Peyer's patch (tissue), 4 donors: ENCODE results near the gene MCTP2. TPM values are rescaled to one million over a fixed set of nuclear protein-coding genes. Genes with fewer than 3 reads are reported as not detected.

Experiments used
- DNase-seq, 3 donors: peaks; one replicate each; pipeline ENCODE4 v3.0.0-alpha.2; 2017 to 2019
- H3K27ac ChIP-seq, 4 donors: fragments of 200-600 bp; sonication (generic); one replicate each; pipeline ENCODE4 v1.5.1; 2016 to 2019
- H3K27me3 ChIP-seq, 2 donors: fragments of 200-600 bp; sonication (generic); one replicate each; pipeline ENCODE4 v1.5.1; 2019
- H3K36me3 ChIP-seq, 3 donors: fragments of 200-600 bp; sonication (generic); one replicate each; pipeline ENCODE4 v1.5.1; 2016 to 2019
- H3K4me1 ChIP-seq, 4 donors: fragments of 200-600 bp; sonication (generic); one replicate each; pipeline ENCODE4 v1.5.1; 2016 to 2019
- H3K4me3 ChIP-seq, 4 donors: fragments of 200-600 bp; sonication (generic); 1 replicate in 3 of 4; 2 replicates in 1 of 4; pipeline ENCODE4 v1.5.1; 2016 to 2019; ENCODE audit warnings: mild to moderate bottlenecking in 1 of 4
- H3K9me3 ChIP-seq, 4 donors: fragments of 200-600 bp; sonication (generic); one replicate each; pipeline ENCODE4 v1.5.1; 2016 to 2019; ENCODE audit warnings: mild to moderate bottlenecking in 1 of 4
- CTCF ChIP-seq, 6 experiments: fragments of 450-650 bp in 4 of 6; fragments of 200-600 bp in 2 of 6; sonication (generic) in 1 of 6; IDR thresholded peaks; one replicate each; pipeline ENCODE4 v1.5.1; 2017 to 2019; ENCODE audit warnings: antibody characterized with exemption in 6 of 6, mild to moderate bottlenecking in 3 of 6, moderate library complexity in 1 of 6
- POLR2A ChIP-seq, 2 donors: fragments of 450-650 bp; IDR thresholded peaks; one replicate each; pipeline ENCODE4 v1.5.1; 2017; ENCODE audit warnings: antibody characterized with exemption in 2 of 2, mild to moderate bottlenecking in 2 of 2, moderate library complexity in 2 of 2
- total RNA-seq, 4 donors: library from RNA; depleted of rRNA; stranded (reverse); fragments of >200 nt; gene quantifications; one replicate each; pipeline ENCODE4 v1.1.0, GENCODE V29; 2016

MCTP2 gene
- 100 to 1,000 TPM in 1 of 4 donors, 10 to 100 TPM in 3; 40.8 to 241 (median 74.0) TPM for total RNA-seq

GRCh38 chr15:94230883-94231722, at the start of gene MCTP2:
Gene MCTP2, plus strand, starts transcription at chr15:94231561. Its CDS starts 66,705 bp downstream, at chr15:94298266.
- peak; percentile 91 to 96 (median 93) for DNase-seq
- H3K27ac ChIP-seq: peak within 1 kb of the TSS; percentile 71 to 95 (median 86)
- peaks cover 0 to 22% (median 7%) of the 10 kb centered on the region in 4 donors for H3K4me1 ChIP-seq
- no peaks in the 10 kb centered on the region for H3K9me3 ChIP-seq
- H3K27me3 ChIP-seq: no peaks in the 10 kb centered on the region
- no peaks in the 10 kb centered on the region for H3K36me3 ChIP-seq
- TF ChIP-seq POLR2A (IDR thresholded peaks at IDR 0.05) (peak; percentile 54 to 73), CTCF (IDR thresholded peaks at IDR 0.05) (peak in 1 of 6 experiments; percentile 9)
- H3K4me3 ChIP-seq: peak within 1 kb of the TSS; percentile 67 to 88 (median 82)

GRCh38 chr15:94182883-94183282, 48.5 kb upstream of the MCTP2 start:
- no peaks in the 10 kb centered on the region for H3K4me1 ChIP-seq
- no peaks in the 10 kb centered on the region for H3K36me3 ChIP-seq
- no peak for TF ChIP-seq CTCF (IDR thresholded peaks at IDR 0.05)
- TF ChIP-seq POLR2A (IDR thresholded peaks at IDR 0.05): no peak
- H3K4me3 ChIP-seq: no peak overlapping the region
- H3K9me3 ChIP-seq: no peaks in the 10 kb centered on the region
- H3K27me3 ChIP-seq: no peaks in the 10 kb centered on the region
- DNase-seq: no peak
- no peak overlapping the region for H3K27ac ChIP-seq

- no peaks in the 10 kb centered on the region for H3K27me3 ChIP-seq
- DNase-seq: no peak
- no peaks in the 10 kb centered on the region for H3K36me3 ChIP-seq
- no peak for TF ChIP-seq POLR2A (IDR thresholded peaks at IDR 0.05)
- TF ChIP-seq CTCF (IDR thresholded peaks at IDR 0.05): no peak
- no peaks in the 10 kb centered on the region for H3K4me1 ChIP-seq
- no peak overlapping the region for H3K4me3 ChIP-seq
- no peak overlapping the region for H3K27ac ChIP-seq
- H3K9me3 ChIP-seq: no peaks in the 10 kb centered on the region
Observed at GRCh38 chr15:94185547-94186236, 45.7 kb upstream of the MCTP2 start.

GRCh38 chr15:94186770-94187331, 44.5 kb upstream of the MCTP2 start:
- Histone ChIP-seq H3K4me3 (no peak overlapping the region), H3K27ac (no peak overlapping the region), H3K9me3 (no peaks in the 10 kb centered on the region), H3K27me3 (no peaks in the 10 kb centered on the region), H3K4me1 (no peaks in the 10 kb centered on the region), H3K36me3 (no peaks in the 10 kb centered on the region)
- no peak for DNase-seq
- TF ChIP-seq CTCF (IDR thresholded peaks at IDR 0.05): no peak
- TF ChIP-seq POLR2A (IDR thresholded peaks at IDR 0.05): no peak

GRCh38 chr15:94193906-94194305, 37.5 kb upstream of the MCTP2 start:
- TF ChIP-seq POLR2A (IDR thresholded peaks at IDR 0.05): no peak
- Histone ChIP-seq H3K4me3 (no peak overlapping the region), H3K27me3 (no peaks in the 10 kb centered on the region), H3K36me3 (no peaks in the 10 kb centered on the region), H3K27ac (no peak overlapping the region), H3K9me3 (no peaks in the 10 kb centered on the region), H3K4me1 (no peaks in the 10 kb centered on the region)
- DNase-seq: no peak

GRCh38 chr15:94196531-94196930, 34.8 kb upstream of the MCTP2 start:
- Histone ChIP-seq H3K4me1 (no peaks in the 10 kb centered on the region), H3K9me3 (no peaks in the 10 kb centered on the region), H3K36me3 (no peaks in the 10 kb centered on the region), H3K27ac (no peak overlapping the region), H3K4me3 (no peak overlapping the region), H3K27me3 (no peaks in the 10 kb centered on the region)
- no peak for TF ChIP-seq POLR2A (IDR thresholded peaks at IDR 0.05)
- no peak for TF ChIP-seq CTCF (IDR thresholded peaks at IDR 0.05)
- DNase-seq: no peak
